Osteocyte (in vitro differentiated cells): Measurements from ENCODE around the gene CEACAM1. TPM values are rescaled to one million over a fixed set of nuclear protein-coding genes. Genes with fewer than 3 reads are reported as not detected.
A peak's percentile ranks its signal among the peaks of the same experiment; 100 is the strongest.

Source experiments
- DNase-seq: peaks from one replicate; pipeline ENCODE4 v3.0.0; 2021; ENCODE audit warnings: mixed read lengths; ENCODE audit not compliant: unreplicated experiment; ENCODE audit errors: extremely low spot score
- H3K27ac Mint-ChIP-seq: one replicate; pipeline ENCODE4 v1.8.0; 2021; ENCODE audit warnings: mild to moderate bottlenecking, mixed read lengths; ENCODE audit not compliant: unreplicated experiment
- H3K27me3 Mint-ChIP-seq: one replicate; pipeline ENCODE4 v1.8.0; 2021; ENCODE audit warnings: mixed read lengths; ENCODE audit not compliant: unreplicated experiment
- H3K36me3 Mint-ChIP-seq: one replicate; pipeline ENCODE4 v1.8.0; 2021; ENCODE audit warnings: mixed read lengths; ENCODE audit not compliant: unreplicated experiment
- H3K4me1 Mint-ChIP-seq: one replicate; pipeline ENCODE4 v1.8.0; 2021; ENCODE audit warnings: mixed read lengths; ENCODE audit not compliant: unreplicated experiment
- H3K4me3 Mint-ChIP-seq: one replicate; pipeline ENCODE4 v1.8.0; 2021; ENCODE audit warnings: mild to moderate bottlenecking, moderate library complexity, mixed read lengths; ENCODE audit not compliant: unreplicated experiment
- H3K9me3 Mint-ChIP-seq: one replicate; pipeline ENCODE4 v1.8.0; 2021; ENCODE audit warnings: mixed read lengths; ENCODE audit not compliant: unreplicated experiment
- total RNA-seq: library from RNA; stranded (reverse); gene quantifications from 2 replicates; pipeline ENCODE4 v1.2.1, GENCODE V29; 2021
- TF ChIP-seq, protein P1 (sequence below): fragments of 200-600 bp; sonication (generic); IDR thresholded peaks from 2 replicates; pipeline ENCODE4 v1.5.0; 2021; ENCODE audit warnings: antibody characterized with exemption, mild to moderate bottlenecking, moderate library complexity

The CEACAM1 gene
- total RNA-seq, 1 donor from 2014 or later, result not detected

GRCh38 chr19:42480335-42481095, 47.8 kb downstream of the CEACAM1 start:
- Mint-ChIP-seq H3K36me3 (no peaks in the 10 kb centered on the region), H3K9me3 (no peaks in the 10 kb centered on the region), H3K4me3 (no peak overlapping the region), H3K27me3 (no peaks in the 10 kb centered on the region), H3K4me1 (peaks cover 5% of the 10 kb centered on the region), H3K27ac (peak overlapping the region; percentile 10)
- TF ChIP-seq, protein P1, sequence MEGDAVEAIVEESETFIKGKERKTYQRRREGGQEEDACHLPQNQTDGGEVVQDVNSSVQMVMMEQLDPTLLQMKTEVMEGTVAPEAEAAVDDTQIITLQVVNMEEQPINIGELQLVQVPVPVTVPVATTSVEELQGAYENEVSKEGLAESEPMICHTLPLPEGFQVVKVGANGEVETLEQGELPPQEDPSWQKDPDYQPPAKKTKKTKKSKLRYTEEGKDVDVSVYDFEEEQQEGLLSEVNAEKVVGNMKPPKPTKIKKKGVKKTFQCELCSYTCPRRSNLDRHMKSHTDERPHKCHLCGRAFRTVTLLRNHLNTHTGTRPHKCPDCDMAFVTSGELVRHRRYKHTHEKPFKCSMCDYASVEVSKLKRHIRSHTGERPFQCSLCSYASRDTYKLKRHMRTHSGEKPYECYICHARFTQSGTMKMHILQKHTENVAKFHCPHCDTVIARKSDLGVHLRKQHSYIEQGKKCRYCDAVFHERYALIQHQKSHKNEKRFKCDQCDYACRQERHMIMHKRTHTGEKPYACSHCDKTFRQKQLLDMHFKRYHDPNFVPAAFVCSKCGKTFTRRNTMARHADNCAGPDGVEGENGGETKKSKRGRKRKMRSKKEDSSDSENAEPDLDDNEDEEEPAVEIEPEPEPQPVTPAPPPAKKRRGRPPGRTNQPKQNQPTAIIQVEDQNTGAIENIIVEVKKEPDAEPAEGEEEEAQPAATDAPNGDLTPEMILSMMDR, result no peak
- no peak for DNase-seq

DNA sequence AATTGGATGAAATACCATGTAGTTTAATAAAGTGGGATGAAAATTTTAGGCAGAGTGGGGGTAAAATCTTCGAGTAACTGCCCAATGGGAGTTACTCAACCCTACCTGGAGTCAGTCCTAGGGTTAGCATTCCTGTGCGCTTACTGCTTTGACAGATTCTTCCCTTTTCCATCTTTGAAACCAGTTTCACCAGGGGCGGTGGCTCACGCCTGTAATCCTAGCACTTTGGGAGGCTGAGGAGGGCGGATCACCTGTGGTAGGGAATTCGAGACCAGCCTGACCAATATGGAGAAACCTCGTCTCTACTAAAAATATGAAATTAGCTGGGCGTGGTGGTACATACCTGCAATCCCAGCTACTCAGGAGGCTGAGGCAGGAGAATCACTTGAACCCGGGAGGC, 48.5 kb downstream of the CEACAM1 start:
- Mint-ChIP-seq H3K27ac (no peak overlapping the region), H3K9me3 (no peaks in the 10 kb centered on the region), H3K27me3 (peaks cover 2% of the 10 kb centered on the region), H3K4me3 (no peak overlapping the region), H3K4me1 (peaks cover 5% of the 10 kb centered on the region), H3K36me3 (no peaks in the 10 kb centered on the region)
- TF ChIP-seq, protein P1, result no peak
- DNase-seq, result no peak

DNA sequence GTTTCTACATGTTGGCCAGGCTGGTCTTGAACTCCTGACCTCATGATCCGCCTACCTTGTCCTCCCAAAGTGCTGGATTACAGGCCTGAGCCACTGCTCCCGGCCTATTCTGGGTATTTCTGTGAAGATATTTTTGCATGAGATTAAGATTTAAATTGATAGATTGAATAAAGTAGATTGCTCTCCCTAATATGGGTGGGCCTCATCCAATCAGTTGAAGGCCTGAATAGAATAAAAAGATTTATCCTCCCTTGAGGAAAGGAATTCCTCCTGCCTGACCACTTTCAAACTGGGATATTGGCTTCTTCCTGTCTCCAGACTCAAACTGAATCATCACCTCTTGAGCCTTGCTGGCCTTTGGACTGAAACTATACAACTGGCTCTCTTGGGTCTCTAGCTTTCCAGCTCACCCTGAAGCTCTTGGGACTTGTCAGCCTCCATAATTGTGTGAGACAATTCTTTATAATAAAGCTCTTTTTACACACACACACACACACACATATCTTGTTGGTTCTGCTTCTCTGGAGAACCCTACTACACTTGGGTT, 49.4 kb downstream of the CEACAM1 start:
- TF ChIP-seq, protein P1, result no peak
- no peak overlapping the region for H3K4me3 Mint-ChIP-seq
- no peak overlapping the region for H3K27ac Mint-ChIP-seq
- H3K36me3 Mint-ChIP-seq, result no peaks in the 10 kb centered on the region
- H3K27me3 Mint-ChIP-seq, result peaks cover 5% of the 10 kb centered on the region
- no peaks in the 10 kb centered on the region for H3K9me3 Mint-ChIP-seq
- DNase-seq, result no peak
- H3K4me1 Mint-ChIP-seq, result peaks cover 5% of the 10 kb centered on the region

- Mint-ChIP-seq H3K9me3 (no peaks in the 10 kb centered on the region), H3K4me1 (peaks cover 5% of the 10 kb centered on the region), H3K36me3 (no peaks in the 10 kb centered on the region), H3K27ac (no peak overlapping the region), H3K27me3 (peaks cover 5% of the 10 kb centered on the region), H3K4me3 (no peak overlapping the region)
- TF ChIP-seq, protein P1, result no peak
- no peak for DNase-seq
These were observed 50.3 kb downstream of the CEACAM1 start for GRCh38 chr19:42477933-42478332.

GRCh38 chr19:42477117-42477516, 51.2 kb downstream of the CEACAM1 start:
- Mint-ChIP-seq H3K4me3 (no peak overlapping the region), H3K9me3 (no peaks in the 10 kb centered on the region), H3K27me3 (peaks cover 5% of the 10 kb centered on the region), H3K36me3 (no peaks in the 10 kb centered on the region), H3K27ac (no peak overlapping the region), H3K4me1 (peaks cover 5% of the 10 kb centered on the region)
- TF ChIP-seq, protein P1, result no peak
- DNase-seq, result no peak
